T-helper 2 cell (primary cell): ENCODE results near the gene KLF11.

Source experiments
- DNase-seq, 5 experiments: peaks; one replicate each; pipeline versions ENCODE4 v3.0.0 to v3.0.0-alpha.2; 2012 to 2022

Gene KLF11

GRCh38 chr2:10067330-10067729 lies 24.0 kb downstream of the KLF11 start:
- no peak for DNase-seq

- DNase-seq, result no peak
Observed at GRCh38 chr2:10067881-10068280, 24.5 kb downstream of the KLF11 start.

GRCh38 chr2:10071176-10071575 lies 27.8 kb downstream of the KLF11 start:
- DNase-seq, result no peak

- DNase-seq, result no peak
Observed at GRCh38 chr2:10071595-10071994, 28.2 kb downstream of the KLF11 start.

DNA sequence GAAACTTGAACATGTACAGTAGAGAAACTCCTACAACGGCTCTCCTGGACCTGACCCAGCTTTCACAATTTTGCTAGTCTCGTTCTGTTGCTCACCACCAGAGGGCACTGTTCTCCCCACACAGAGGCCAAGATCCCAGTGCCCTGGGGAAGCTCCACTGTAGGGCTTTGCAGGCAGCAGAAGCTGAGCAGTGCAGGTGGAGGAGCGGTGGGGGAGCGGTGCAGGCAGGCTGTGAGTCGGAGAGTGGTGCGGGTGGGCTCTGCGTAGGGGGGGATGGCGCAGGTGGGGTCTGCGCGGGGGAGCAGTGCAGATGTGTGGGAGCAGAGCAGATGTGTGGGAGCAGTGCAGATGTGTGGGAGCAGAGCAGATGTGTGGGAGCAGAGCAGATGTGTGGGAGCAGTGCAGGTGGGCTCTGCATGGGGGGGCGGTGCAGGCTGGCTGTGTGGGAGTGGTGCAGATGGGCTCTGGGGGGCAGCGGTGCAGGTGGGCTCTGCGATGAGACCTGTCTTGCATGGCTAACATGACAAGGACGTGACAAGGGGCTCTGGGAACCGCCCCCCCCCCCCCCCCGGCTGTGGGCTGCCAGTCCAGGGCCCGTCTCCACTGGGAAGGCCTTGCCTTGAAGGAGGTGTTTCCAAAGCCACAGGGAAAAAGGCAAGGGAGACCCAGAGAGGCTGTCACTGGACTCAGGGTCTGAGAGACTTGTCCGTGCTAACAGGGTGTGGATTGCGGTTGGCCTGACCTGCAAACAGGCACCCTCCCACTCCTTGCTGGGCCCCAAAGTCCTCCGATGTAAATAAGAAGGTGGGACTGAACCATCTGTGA lies 29.5 kb downstream of the KLF11 start:
- DNase-seq, result peak; percentile 32 to 84 (median 66)

DNA sequence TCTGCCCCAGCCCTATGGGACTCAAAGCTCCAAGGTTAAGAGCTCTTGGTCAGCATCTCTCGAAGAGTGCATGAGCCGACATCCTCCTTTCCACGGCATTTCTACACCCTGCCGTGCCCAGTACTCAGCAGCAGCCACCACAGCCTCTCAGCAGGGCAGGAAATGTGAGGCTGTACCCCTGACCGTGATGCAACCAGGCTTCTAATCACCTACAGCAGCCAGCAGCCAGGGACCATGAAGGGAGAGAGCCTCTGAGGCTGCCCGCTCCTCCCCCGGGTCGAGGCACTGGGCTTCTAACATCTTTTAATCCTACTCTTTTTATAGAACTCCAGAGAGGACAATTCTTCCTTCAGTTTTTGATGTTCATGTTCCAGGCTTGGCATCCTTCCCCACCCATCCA lies 30.4 kb downstream of the KLF11 start:
- no peak for DNase-seq

GRCh38 chr2:10075101-10075500 lies 31.8 kb downstream of the KLF11 start:
- no peak for DNase-seq

DNA sequence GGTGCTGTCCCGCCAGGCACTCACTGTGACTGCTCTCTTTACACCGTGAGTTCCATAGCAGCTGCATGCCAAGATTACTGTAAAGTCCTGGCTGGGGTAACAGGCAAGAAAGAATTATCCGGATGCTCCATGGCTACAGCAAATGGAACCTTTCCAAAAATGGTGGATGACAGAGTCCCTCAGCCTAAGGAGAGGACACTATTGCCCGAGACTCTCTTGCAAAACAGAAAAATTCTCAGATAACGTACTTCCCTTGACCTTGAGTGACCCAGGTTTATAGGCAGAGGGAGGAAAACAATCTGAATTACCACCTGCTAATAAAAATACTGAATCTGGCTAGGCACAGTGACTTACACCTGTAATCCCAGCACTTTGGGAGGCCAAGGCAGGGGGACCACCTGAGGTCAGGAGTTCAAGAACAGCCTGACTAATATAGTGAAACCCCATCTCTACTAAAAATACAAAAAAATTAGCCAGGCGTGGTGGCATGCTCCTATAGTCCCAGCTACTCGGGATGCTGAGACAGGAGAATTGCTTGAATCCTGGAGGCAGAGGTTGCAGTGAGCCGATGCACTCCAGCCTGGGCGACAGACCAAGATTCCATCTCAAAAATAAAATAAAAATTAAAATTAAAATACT lies 32.3 kb downstream of the KLF11 start:
- DNase-seq, result no peak

DNA sequence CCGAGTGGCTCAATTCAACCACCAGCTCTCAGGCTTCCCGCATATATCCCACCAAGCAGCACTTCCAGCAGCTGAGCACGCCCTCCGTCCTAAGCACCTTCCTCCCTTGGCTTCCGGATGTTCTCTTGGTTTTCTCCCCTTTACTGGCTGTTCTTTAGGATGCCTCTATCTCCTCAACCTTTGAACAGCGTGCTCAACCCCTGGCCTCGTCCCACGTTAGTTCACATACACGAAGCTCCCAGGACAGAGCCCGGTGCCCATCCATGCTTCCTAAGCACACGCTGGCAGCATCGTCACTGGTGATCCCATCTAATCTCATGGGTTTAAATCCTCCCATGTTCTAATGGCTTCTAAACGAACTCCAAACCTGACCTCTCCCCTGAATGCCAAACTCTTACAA lies 33.2 kb downstream of the KLF11 start:
- DNase-seq, result no peak

- no peak for DNase-seq
Observed at GRCh38 chr2:10076988-10077527, 33.7 kb downstream of the KLF11 start.

DNA sequence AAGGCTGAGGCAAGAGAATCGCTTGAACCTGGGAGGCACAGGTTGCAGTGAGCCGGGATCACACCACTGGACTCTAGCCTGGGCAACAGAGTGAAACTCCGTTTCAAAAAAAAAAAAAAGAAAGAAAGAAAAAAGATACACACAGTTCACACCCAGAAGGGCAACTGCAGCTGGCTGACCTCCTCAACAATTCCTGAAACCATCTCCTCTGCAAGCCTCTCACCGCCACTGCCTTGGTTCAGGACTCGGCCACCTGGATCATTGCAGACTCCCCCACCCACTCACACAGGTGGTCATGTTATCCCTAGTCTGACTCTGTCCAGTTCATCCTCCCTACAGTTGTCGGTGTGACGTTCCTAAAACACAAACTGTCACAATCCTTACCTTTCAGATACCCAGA lies 34.7 kb downstream of the KLF11 start:
- no peak for DNase-seq

DNA sequence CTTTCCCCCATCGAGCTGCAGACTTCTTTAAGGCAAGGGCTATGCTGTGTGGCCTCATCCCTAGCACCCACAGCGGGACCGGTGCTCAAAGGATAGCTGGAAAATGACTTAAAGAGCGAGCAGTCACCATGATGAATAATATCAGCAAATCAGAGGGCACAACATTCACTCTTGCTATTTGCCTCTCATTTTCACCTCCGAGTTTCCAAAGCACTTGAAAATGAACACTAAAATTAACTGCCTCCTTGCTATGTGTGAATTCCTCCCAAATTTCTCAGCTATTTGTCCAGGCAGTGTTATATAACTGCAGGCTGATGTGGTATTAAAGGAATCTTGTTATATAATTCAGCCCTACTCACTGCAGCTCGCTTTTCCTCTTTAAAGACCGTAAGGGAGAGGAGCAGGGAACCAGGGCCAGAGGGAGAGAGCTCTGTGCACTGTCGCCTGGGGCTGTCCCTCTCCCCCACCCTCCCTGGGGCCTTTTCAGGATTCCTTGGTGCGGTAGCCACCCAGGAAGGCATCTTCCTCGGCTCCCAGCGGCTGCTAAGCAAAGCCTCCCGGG lies 35.4 kb downstream of the KLF11 start:
- DNase-seq, result no peak

DNA sequence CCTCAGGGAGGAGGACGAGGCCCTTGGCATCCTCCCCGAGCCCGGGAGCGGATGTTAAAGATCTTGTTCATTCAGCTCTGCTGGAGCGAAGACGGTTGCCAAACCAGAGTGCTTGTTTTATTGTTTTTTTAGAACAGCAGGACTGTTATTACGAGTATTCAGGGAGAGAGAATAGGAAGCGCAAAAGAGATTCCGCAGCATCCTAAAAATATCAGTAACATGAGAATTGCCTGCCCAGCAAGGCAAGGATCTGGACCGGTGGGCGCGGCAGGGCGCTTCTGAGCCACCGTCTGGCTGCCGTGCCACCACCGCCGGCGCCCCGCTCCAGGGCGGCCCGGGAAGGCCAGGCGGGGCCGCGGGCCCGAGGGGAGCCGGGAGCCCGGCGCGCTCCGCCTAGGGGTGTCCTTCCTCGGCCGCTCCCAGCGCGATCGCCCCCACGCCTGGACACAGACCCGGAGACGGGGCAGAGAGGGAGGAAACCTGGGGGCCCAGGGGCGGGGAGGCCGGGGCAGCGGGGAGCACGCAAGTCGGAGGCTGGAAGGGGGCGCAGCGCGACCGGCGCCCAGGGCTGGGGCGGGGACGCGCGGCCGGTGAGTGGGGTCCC lies 36.0 kb downstream of the KLF11 start:
- DNase-seq, result peak in 1 of 5 experiments; percentile 34

GRCh38 chr2:10079870-10080535 lies 36.7 kb downstream of the KLF11 start, which contains the start of gene CYS1:
CYS1 (minus strand) TSS chr2:10080411; CDS start chr2:10080223, 188 bp downstream.
- DNase-seq, result peak in 2 of 5 experiments; percentile 13 to 41

GRCh38 chr2:10080536-10081304 lies 37.4 kb downstream of the KLF11 start:
- DNase-seq, result peak in 2 of 5 experiments; percentile 61 to 70

GRCh38 chr2:10083046-10083445 lies 39.7 kb downstream of the KLF11 start:
- no peak for DNase-seq

- DNase-seq, result no peak
Observed at GRCh38 chr2:10083692-10084211, 40.4 kb downstream of the KLF11 start.

DNA sequence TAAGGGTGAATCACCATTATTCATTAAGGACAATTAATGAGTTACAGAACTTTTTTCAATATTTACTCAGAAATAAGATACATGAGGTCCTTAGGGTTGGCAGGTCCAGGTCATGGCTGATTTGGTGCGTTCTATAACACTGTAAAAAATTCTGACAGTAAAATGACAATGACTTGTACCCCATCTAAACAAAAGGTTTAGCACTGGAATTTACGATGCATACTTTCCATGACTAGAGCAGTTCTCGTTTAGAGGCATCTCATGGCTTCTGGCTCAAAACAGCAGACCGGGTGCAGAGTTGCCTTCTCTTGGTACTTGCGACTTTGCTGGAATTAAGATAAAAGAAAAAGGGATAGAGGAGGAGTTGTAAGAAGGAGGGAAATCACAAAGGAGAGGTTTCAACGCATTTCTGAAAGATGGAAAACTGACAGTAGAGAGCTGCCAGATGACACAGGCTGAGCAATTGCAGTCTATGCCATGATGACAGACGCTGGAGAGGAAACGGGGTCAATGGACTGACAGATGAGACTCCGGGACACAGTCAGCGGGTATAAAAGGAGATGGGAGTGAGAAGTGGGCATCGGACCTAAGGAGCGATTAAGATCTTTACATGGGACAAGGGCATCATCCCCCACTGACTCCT lies 41.0 kb downstream of the KLF11 start:
- DNase-seq, result no peak

DNA sequence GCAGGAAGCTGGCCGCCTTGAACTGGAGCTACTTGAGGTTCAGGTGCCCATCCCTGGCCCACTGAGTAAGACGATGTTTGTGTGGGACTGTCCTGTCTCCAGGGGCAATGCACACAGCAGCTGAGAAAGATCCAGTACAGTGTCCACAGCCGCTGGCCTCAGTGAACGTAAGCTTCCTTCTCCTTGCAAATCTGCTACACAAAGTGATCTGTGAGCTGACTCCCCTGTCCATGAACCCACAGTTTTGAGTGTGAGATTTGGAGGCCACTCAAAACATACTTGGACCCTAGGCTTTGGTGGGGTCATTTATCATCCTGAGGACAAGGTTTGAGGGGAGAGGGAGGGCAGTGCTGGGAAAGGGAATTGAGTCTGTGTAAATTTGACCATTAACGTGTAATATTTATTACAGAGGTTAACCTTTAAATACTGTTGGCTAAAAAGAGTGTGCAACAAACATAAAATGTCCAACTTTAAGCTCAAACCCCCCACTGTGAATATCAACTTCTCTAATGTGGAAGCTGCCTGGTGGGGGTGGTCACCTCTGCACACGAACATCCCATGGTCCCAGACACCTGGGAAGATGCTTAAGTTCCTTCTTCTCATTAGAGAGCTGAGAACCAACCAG lies 41.8 kb downstream of the KLF11 start:
- DNase-seq, result no peak

DNA sequence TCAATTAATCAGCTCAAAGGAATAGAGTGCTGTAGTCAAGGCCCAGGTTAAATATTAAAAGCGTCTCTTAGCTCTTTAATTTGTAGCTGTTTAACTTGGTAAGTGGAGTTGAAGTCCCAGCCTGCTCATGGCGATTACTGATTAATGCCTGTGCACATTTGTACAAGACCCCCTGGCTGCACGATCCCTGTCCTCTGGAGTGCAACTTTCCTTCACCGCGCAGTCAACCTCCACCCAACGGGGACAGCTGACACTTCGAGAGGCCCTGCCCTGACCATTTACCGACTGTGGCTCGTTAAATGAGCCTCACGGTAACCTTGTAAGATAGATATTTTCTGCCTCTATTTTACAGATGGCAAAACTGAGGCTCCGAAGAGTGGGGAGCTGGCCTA lies 42.3 kb downstream of the KLF11 start:
- no peak for DNase-seq

- DNase-seq, result no peak
Observed at GRCh38 chr2:10086950-10087349, 43.6 kb downstream of the KLF11 start.
